Brain microvascular endothelial cell (primary cell): ENCODE measurements around the gene DNAI4.

Source experiments
- DNase-seq: peaks from one replicate; pipeline ENCODE4 v3.0.0-alpha.2; 2020
- H3K27ac ChIP-seq: fragments of 250-450 bp; sonication (Bioruptor Pico); 2 replicates; pipeline ENCODE4 v1.5.1; 2020; ENCODE audit warnings: mild to moderate bottlenecking, moderate library complexity
- H3K27me3 ChIP-seq: fragments of 250-450 bp; sonication (Bioruptor Pico); replicated peaks from 2 replicates; pipeline ENCODE4 v1.5.1; 2020; ENCODE audit warnings: mild to moderate bottlenecking
- H3K36me3 ChIP-seq: fragments of 250-450 bp; sonication (Bioruptor Pico); replicated peaks from 2 replicates; pipeline ENCODE4 v1.5.1; 2020; ENCODE audit warnings: mild to moderate bottlenecking
- H3K4me3 ChIP-seq: 2 replicates; pipeline ENCODE4 v1.5.1; 2011; ENCODE audit warnings: low read depth, mild to moderate bottlenecking, control low read depth, low read length, moderate library complexity
- in situ Hi-C: cut with HindIII; loops from 2 replicates; pipeline ENCODE4 v1.10.0; 2017; ENCODE audit warnings: low sequenced_read_pairs, low pct_ligation_motif_present
- TF ChIP-seq, protein P1 (sequence below): IDR thresholded peaks from 2 replicates; pipeline ENCODE4 v1.5.1; 2011; ENCODE audit warnings: low read depth, mild to moderate bottlenecking, moderate library complexity, low read length, control low read depth, inconsistent platforms; ENCODE audit errors: missing control alignments

DNAI4 gene

DNA sequence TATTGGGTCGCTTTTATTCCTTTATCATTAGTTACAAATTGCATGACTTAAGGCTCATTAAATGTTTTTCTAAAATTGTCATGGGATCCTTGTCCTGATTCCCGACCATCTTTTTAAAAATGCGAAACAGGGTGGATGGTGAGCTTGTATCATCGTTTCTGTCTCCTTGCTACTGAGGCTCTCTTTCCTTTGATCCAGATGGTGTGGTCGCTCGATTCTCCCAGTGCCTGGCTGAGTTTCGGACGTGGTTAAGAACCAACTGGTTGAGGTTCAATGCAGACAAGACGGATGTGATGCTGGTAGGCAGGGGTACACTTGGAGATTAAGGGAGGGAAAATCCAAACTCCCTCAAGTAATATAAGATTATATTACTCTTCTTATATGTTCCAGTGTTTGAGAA is 1.3 kb upstream of the DNAI4 start:
- Histone ChIP-seq H3K4me3 (peak overlapping the region; percentile 96), H3K36me3 (no peaks in the 10 kb centered on the region), H3K27me3 (no peaks in the 10 kb centered on the region), H3K27ac (peak overlapping the region; percentile 90)
- in situ Hi-C loops, result no loop called here
- TF ChIP-seq, protein P1, sequence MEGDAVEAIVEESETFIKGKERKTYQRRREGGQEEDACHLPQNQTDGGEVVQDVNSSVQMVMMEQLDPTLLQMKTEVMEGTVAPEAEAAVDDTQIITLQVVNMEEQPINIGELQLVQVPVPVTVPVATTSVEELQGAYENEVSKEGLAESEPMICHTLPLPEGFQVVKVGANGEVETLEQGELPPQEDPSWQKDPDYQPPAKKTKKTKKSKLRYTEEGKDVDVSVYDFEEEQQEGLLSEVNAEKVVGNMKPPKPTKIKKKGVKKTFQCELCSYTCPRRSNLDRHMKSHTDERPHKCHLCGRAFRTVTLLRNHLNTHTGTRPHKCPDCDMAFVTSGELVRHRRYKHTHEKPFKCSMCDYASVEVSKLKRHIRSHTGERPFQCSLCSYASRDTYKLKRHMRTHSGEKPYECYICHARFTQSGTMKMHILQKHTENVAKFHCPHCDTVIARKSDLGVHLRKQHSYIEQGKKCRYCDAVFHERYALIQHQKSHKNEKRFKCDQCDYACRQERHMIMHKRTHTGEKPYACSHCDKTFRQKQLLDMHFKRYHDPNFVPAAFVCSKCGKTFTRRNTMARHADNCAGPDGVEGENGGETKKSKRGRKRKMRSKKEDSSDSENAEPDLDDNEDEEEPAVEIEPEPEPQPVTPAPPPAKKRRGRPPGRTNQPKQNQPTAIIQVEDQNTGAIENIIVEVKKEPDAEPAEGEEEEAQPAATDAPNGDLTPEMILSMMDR, result no peak
- DNase-seq, result no peak

GRCh38 chr1:66925558-66925910 is 878 bp upstream of the DNAI4 start:
- Histone ChIP-seq H3K27me3 (no peaks in the 10 kb centered on the region), H3K36me3 (no peaks in the 10 kb centered on the region), H3K4me3 (peak overlapping the region; percentile 96), H3K27ac (peak overlapping the region; percentile 90)
- TF ChIP-seq, protein P1, result no peak
- in situ Hi-C loops, result no loop called here
- no peak for DNase-seq

DNA sequence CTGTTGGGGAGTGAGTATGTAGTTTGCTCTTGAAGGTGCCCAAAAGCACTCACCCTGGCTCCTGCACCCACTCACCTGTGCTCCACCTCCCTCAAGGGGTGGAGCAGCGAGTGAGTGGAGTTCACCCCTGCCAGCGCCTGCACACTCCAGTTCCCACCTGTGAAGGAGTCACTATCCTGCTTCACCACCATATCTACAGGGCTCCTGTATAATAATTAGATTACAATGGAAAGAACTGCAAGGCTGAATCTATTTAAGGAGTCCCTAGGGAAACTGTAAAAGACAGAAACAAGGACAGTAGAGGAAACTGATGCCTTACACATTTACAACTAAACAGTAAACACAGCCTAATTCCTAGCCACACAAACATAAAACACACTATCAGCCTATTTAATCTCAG is 4.1 kb downstream of the DNAI4 start:
- H3K36me3 ChIP-seq, result no peaks in the 10 kb centered on the region
- no peak overlapping the region for H3K4me3 ChIP-seq
- in situ Hi-C loops, result no loop called here
- no peaks in the 10 kb centered on the region for H3K27me3 ChIP-seq
- no peak overlapping the region for H3K27ac ChIP-seq
- DNase-seq, result no peak
- TF ChIP-seq, protein P1, result no peak

GRCh38 chr1:66919828-66920227 is 4.8 kb downstream of the DNAI4 start:
- H3K27ac ChIP-seq, result no peak overlapping the region
- H3K27me3 ChIP-seq, result no peaks in the 10 kb centered on the region
- no peak for DNase-seq
- in situ Hi-C loops, result no loop called here
- TF ChIP-seq, protein P1, result no peak
- no peaks in the 10 kb centered on the region for H3K36me3 ChIP-seq
- H3K4me3 ChIP-seq, result no peak overlapping the region

DNA sequence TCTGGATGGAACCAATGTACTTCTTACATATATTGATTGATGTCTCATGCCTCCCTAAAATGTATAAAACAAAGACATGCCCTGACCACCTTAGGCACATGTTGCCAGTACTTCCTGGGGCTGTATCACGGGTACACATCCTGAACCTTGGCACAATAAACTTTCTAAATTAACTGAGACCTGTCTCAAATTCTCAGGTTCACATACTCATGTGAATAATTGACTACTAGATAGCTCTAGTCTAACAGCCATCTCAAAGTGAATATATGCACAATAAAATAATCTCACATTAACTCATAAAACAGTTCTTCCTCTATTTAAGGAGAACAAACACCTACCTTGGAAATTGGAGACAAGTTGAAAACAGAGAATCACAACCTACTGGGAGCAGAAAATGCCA is 5.6 kb downstream of the DNAI4 start:
- TF ChIP-seq, protein P1, result no peak
- DNase-seq, result no peak
- Histone ChIP-seq H3K27ac (no peak overlapping the region), H3K27me3 (no peaks in the 10 kb centered on the region), H3K36me3 (no peaks in the 10 kb centered on the region), H3K4me3 (no peak overlapping the region)
- in situ Hi-C loops, result no loop called here

DNA sequence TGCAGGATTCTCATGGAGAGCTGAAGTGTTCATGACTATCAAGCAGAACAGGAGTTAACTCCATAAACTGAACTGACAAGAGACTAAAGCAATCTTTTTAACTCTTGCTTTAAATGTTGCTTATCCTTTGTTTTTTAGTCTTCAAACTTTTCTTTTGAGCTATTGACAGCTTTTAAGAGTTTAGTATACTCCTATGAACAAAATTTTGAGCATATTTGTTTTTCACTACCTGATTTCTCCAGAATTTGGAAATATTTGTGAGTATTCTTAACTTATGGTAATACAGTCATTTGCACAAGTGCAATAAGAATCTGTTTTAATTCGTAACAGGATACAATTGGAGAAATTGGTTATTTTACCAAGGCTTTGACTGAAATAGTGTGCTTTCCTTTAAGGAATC is 7.2 kb downstream of the DNAI4 start:
- Histone ChIP-seq H3K36me3 (no peaks in the 10 kb centered on the region), H3K27ac (no peak overlapping the region), H3K27me3 (no peaks in the 10 kb centered on the region), H3K4me3 (no peak overlapping the region)
- TF ChIP-seq, protein P1, result no peak
- in situ Hi-C loops, result no loop called here
- no peak for DNase-seq
